ENCODE results near the gene ZNF136.

DNA sequence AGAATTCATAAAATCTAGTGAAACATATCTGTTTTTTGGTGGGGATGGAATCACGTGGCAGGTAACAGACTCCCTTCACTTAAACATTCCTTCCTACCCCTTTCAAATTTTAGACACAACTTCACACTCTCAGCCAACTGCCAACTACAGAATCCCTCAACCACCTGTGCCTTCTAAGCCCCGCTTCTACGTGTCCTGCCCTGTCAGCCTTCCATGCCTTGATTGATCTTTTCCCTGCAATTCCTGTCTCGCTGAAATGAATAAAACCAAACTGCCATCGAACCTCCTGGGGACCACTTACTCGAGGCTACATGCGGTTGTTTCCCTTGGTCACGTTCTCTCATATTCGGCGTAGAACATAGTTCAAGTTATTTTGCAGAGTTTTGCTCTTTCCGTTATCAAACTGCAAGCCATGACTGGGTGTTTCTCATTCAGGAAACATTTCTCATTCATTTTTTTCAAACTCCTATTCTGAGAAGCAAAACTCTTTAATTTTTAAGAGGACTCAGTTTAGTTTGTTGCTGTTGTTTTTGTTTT, 7.5 kb upstream of the ZNF136 start:
- TF ChIP-seq ZNF592 (IDR thresholded peaks at IDR 0.05) = no peak
- TF ChIP-seq HDAC2 (IDR thresholded peaks at IDR 0.05) = no peak
- no peak for TF ChIP-seq CEBPB (IDR thresholded peaks at IDR 0.05; ENCODE audit: borderline replicate concordance in 1 of 2, low read depth in 2 of 2, low read length in 2 of 2)
- no peak for TF ChIP-seq POLR2A (IDR thresholded peaks at IDR 0.05; ENCODE audit: low read depth, low read length)
- TF ChIP-seq, protein P1, sequence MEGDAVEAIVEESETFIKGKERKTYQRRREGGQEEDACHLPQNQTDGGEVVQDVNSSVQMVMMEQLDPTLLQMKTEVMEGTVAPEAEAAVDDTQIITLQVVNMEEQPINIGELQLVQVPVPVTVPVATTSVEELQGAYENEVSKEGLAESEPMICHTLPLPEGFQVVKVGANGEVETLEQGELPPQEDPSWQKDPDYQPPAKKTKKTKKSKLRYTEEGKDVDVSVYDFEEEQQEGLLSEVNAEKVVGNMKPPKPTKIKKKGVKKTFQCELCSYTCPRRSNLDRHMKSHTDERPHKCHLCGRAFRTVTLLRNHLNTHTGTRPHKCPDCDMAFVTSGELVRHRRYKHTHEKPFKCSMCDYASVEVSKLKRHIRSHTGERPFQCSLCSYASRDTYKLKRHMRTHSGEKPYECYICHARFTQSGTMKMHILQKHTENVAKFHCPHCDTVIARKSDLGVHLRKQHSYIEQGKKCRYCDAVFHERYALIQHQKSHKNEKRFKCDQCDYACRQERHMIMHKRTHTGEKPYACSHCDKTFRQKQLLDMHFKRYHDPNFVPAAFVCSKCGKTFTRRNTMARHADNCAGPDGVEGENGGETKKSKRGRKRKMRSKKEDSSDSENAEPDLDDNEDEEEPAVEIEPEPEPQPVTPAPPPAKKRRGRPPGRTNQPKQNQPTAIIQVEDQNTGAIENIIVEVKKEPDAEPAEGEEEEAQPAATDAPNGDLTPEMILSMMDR (IDR thresholded peaks at IDR 0.05 in 2 of 3, conservative IDR thresholded peaks at IDR 0.05 in 1 of 3; ENCODE audit: control insufficient read depth in 2 of 3, extremely low read depth in 1 of 3, insufficient read depth in 1 of 3, low read depth in 3 of 3, low read length in 3 of 3) = no peak
- TF ChIP-seq TCF7 (IDR thresholded peaks at IDR 0.05; ENCODE audit: borderline replicate concordance) = no peak
